CD4-positive, alpha-beta T cell treated with Interleukin-17A for 4 hours (primary cell): ENCODE results near the gene PRADC1.

Experiments
- DNase-seq: peaks from one replicate; pipeline ENCODE4 v3.0.0-alpha.2; 2020; ENCODE audit warnings: mixed read lengths

PRADC1 gene

GRCh38 chr2:73233932-73234832 is 1.1 kb upstream of the PRADC1 start, which contains the start of gene CCT7:
Gene CCT7 (plus strand): TSS chr2:73234308. CDS start chr2:73234379, 71 bp downstream.
- DNase-seq, result peak; percentile 86

GRCh38 chr2:73232403-73233153 is 461 bp downstream of the PRADC1 start:
- peak; percentile 37 for DNase-seq

- DNase-seq, result no peak
These were observed 4.4 kb downstream of the PRADC1 start for GRCh38 chr2:73228631-73229030.

- no peak for DNase-seq
These were observed 6.0 kb downstream of the PRADC1 start for GRCh38 chr2:73227086-73227485.

- DNase-seq, result no peak
These were observed 7.3 kb downstream of the PRADC1 start for GRCh38 chr2:73225513-73226360.

- DNase-seq, result no peak
These were observed 9.2 kb downstream of the PRADC1 start for GRCh38 chr2:73223821-73224220.

- no peak for DNase-seq
These were observed 14.7 kb downstream of the PRADC1 start for GRCh38 chr2:73218298-73218697.

GRCh38 chr2:73217826-73218225 is 15.2 kb downstream of the PRADC1 start:
- DNase-seq, result no peak

- DNase-seq, result no peak
These were observed 15.9 kb downstream of the PRADC1 start for GRCh38 chr2:73217160-73217559.

- DNase-seq, result no peak
These were observed 17.8 kb downstream of the PRADC1 start for GRCh38 chr2:73215254-73215653.

GRCh38 chr2:73214120-73215035 is 18.7 kb downstream of the PRADC1 start, which contains the start of gene SMYD5:
Gene SMYD5 (plus strand): TSS chr2:73214245. CDS start chr2:73214267, 22 bp downstream.
- peak; percentile 96 for DNase-seq

- peak; percentile 81 for DNase-seq
These were observed 20.4 kb downstream of the PRADC1 start for GRCh38 chr2:73212448-73213176.

GRCh38 chr2:73212098-73212447 is 21.0 kb downstream of the PRADC1 start:
- no peak for DNase-seq

- no peak for DNase-seq
These were observed 22.3 kb downstream of the PRADC1 start for GRCh38 chr2:73210696-73211095.

- no peak for DNase-seq
These were observed 23.0 kb downstream of the PRADC1 start for GRCh38 chr2:73210019-73210418.

- no peak for DNase-seq
These were observed 24.8 kb downstream of the PRADC1 start for GRCh38 chr2:73208258-73208657.

- DNase-seq, result no peak
These were observed 27.4 kb downstream of the PRADC1 start for GRCh38 chr2:73205611-73206010.

GRCh38 chr2:73203055-73203681 is 29.9 kb downstream of the PRADC1 start:
- peak; percentile 4 for DNase-seq

- DNase-seq, result no peak
These were observed 30.6 kb downstream of the PRADC1 start, which contains the start of gene NOTO for GRCh38 chr2:73202156-73203054. Gene NOTO (plus strand): TSS chr2:73202574. CDS start chr2:73202667, 93 bp downstream.
